ENCODE measurements around the gene CSTF1.

DNA sequence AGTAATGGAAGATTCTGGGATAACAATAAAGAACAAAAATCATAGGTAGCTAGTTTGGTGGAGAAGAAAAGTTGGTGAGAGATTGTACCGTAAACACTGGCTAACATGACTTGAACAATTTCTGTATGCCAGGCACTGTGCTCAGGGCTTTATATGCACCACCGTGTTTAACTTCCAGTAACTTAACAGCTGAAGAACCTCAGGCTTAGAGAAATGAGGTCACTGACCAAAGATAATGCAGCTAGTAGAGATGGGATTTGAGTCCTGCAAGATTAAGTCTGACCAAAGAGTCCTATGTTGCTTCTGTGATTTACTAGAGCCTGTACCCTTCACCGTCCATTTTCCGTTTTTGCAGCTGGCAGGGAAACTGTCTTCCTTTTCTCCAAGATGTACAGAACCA lies 2.7 kb downstream of the CSTF1 start:
- TF ChIP-seq, protein P1, sequence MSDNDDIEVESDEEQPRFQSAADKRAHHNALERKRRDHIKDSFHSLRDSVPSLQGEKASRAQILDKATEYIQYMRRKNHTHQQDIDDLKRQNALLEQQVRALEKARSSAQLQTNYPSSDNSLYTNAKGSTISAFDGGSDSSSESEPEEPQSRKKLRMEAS (IDR thresholded peaks at IDR 0.05; ENCODE audit: insufficient read depth, insufficient read length) = no peak
- TF ChIP-seq JUN (IDR thresholded peaks at IDR 0.05; ENCODE audit: borderline replicate concordance, insufficient read depth, insufficient read length, low read depth) (no peak), POLR2AphosphoS5 (IDR thresholded peaks at IDR 0.05; ENCODE audit: insufficient read depth, low read depth, low read length) (no peak)
